HG03565 (cell line): Measurements from ENCODE around the gene DLL3.

Experiments
- ATAC-seq: cut with Tn5 transposase; IDR thresholded peaks from one replicate; pipeline ENCODE4 v1.9.1; 2021; ENCODE audit warnings: mild to moderate bottlenecking, moderate library complexity; ENCODE audit not compliant: unreplicated experiment

Gene DLL3

DNA sequence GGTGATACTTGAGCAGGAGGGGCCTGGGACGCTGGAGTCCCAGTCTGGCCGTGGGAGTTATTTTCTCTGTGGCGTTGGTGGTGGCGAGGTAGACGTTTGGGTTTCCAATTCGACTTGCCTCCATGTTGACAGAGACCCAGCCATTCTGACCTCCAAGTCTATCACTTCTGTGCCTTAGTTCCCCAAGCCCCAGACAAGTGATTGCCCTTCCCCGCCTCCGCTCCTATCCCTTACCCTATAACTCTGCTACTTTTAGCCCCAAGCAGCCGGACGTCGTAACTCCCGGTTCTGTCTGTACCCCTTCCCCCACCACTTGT is 17.6 kb upstream of the DLL3 start:
- ATAC-seq, result no peak

- no peak for ATAC-seq
Observed at GRCh38 chr19:39481676-39482075, 17.1 kb upstream of the DLL3 start.

- no peak for ATAC-seq
Observed at GRCh38 chr19:39483141-39483540, 15.6 kb upstream of the DLL3 start.

DNA sequence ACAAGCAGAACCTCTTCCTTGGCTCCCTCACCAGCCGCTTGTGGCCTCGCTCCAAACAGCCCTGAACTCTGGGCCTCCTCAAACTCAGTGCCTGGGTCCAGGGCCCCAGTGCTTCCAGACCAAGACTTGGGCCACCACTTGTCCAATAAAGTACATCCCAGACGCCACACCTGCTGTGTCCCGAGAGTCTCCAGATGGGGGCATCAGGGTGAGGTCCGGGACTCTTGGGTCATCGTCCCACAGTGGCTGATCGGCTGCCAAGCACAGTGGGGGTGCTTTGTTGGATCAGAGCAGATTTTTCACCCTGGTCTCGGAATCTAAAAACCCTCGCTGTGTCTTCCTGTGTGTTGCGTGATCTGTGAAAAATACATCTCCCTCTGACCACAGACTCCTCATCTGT is 9.0 kb upstream of the DLL3 start:
- no peak for ATAC-seq

DNA sequence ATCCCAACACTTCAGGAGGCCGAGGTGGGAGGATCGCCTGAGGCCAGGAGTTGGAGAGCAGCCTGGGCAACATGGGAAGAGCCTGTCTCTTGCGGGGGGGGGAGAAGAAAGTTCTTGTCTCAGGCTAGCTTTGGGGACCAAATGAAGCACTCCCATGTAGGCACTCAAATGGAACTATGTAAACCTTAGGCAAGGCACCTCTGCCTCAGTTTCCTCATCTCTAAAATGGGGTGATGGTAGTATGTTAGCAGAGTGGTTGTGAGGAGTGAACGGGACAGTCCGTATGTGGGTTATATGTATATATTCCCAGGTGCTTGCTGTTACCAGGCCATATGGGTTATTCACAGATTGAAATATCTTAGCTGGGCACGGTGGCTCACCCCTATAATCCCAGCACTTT is 6.5 kb upstream of the DLL3 start:
- ATAC-seq, result no peak

- ATAC-seq, result no peak
Observed at GRCh38 chr19:39492788-39493187, 6.0 kb upstream of the DLL3 start.

GRCh38 chr19:39494661-39495060 is 4.1 kb upstream of the DLL3 start:
- ATAC-seq, result no peak

- no peak for ATAC-seq
Observed at GRCh38 chr19:39496063-39496462, 2.7 kb upstream of the DLL3 start.

- ATAC-seq, result no peak
Observed at GRCh38 chr19:39497701-39497995, 1.1 kb upstream of the DLL3 start.

DNA sequence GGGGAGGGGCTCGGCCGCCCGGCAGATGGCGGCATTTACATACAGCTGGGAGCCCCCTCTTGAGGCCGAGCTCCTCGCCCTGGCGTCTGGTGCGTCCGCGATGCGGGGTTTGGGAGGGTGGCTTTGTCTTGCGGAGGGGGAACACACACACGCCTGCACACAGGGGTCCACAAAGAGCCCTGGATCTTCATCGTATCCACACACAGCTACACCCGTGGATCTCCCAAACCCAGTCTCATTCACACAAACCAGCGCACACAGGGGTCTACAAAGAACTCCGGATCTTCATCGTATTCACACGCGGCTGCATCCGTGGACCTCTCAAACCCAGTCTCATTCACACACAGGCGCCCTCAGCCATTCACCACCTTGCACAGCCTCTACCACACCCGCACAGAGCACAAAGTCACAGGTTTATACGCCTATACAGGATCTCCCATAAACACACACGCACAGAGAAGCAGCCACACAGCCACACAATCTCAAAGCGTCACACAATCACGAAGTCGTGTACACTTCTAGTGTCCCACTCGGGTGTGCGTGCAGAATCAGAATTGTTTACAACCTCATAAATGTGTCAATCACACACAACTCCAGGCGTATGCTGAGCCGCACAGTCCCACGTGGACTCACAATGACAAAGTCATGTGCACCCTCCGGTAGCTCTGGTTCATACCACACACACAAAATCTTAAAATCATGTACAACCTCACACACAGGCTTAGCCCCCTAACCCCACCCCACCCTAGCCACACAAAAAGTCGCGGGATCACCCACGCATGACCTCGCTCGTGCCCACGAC is 550 bp upstream of the DLL3 start:
- ATAC-seq, result no peak

GRCh38 chr19:39499932-39500331 is 1.2 kb downstream of the DLL3 start:
- no peak for ATAC-seq

DNA sequence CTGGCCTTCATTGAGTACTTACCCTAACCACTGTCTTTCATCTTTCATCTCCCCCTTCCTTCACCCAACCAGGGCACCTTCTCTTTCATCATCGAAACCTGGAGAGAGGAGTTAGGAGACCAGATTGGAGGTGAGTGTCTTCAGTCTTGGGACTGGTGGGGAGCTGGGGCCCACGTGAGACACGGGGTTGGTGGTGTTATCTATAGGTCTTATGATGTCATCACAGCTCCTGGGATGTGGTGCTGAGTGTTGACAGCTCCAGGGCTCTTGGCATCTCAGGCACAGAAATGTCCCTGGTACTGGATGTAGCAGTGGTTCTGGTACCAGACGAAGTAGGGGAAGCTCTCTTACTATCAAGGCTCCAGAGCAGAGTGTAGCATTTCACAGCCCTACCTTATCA is 1.8 kb downstream of the DLL3 start:
- no peak for ATAC-seq

GRCh38 chr19:39501340-39501739 is 2.6 kb downstream of the DLL3 start:
- no peak for ATAC-seq

- no peak for ATAC-seq
Observed at GRCh38 chr19:39502640-39503417, 4.1 kb downstream of the DLL3 start.

DNA sequence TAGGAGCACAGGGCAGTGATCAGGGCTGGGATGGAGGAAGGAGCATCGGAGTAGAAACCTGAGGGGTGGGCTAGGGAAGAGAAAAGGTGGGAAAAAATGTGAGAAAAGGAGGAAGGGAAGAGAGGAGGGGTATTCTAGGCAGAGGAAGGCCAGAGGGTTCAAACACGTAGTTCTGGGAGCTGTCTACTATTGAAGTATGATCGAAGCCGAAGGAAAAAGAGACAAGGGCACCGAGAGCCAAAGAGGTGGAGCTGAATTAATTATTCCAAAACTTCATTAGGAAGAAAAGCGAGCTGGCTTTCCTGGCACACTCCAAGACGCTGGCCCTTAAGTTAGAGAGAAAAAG is 7.8 kb downstream of the DLL3 start:
- ATAC-seq, result no peak

DNA sequence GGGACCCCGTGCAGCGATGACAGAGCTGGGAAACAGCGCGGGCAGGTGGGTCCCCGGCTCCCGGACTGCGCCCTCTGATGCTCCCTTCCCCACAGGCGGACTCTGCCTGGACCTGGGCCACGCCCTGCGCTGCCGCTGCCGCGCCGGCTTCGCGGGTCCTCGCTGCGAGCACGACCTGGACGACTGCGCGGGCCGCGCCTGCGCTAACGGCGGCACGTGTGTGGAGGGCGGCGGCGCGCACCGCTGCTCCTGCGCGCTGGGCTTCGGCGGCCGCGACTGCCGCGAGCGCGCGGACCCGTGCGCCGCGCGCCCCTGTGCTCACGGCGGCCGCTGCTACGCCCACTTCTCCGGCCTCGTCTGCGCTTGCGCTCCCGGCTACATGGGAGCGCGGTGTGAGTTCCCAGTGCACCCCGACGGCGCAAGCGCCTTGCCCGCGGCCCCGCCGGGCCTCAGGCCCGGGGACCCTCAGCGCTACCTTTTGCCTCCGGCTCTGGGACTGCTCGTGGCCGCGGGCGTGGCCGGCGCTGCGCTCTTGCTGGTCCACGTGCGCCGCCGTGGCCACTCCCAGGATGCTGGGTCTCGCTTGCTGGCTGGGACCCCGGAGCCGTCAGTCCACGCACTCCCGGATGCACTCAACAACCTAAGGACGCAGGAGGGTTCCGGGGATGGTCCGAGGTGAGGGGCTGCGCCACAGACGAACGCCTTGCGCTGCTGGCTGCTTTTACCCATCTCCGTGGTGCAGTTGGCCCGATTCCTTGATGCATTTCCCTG is 8.4 kb downstream of the DLL3 start:
- no peak for ATAC-seq

DNA sequence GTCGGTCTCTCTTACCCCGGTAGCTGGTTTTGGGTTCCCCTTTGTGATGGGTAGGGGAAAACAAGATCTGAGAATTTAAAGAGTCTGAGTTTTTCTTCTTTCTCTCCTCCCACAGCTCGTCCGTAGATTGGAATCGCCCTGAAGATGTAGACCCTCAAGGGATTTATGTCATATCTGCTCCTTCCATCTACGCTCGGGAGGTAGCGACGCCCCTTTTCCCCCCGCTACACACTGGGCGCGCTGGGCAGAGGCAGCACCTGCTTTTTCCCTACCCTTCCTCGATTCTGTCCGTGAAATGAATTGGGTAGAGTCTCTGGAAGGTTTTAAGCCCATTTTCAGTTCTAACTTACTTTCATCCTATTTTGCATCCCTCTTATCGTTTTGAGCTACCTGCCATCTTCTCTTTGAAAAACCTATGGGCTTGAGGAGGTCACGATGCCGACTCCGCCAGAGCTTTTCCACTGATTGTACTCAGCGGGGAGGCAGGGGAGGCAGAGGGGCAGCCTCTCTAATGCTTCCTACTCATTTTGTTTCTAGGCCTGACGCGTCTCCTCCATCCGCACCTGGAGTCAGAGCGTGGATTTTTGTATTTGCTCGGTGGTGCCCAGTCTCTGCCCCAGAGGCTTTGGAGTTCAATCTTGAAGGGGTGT is 9.1 kb downstream of the DLL3 start:
- no peak for ATAC-seq

DNA sequence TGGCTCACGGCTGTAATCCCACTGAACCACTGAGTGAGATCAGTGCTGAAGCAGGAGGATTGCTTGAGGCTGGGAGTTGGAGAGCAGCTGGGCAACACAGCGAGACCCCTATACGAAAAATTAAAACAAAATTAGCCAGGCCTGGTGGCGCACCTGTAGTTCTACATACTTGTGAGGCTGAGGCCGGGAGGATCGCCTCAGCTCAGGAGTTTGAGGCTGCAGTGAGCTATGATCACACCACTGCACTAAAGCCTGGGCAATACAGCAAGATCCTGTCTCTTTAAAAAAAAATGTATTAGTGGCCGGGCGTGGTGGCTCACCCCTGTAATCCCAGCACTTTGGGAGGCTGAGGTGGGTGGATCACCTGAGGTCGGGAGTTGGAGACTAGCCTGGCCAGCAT is 9.9 kb downstream of the DLL3 start:
- no peak for ATAC-seq

DNA sequence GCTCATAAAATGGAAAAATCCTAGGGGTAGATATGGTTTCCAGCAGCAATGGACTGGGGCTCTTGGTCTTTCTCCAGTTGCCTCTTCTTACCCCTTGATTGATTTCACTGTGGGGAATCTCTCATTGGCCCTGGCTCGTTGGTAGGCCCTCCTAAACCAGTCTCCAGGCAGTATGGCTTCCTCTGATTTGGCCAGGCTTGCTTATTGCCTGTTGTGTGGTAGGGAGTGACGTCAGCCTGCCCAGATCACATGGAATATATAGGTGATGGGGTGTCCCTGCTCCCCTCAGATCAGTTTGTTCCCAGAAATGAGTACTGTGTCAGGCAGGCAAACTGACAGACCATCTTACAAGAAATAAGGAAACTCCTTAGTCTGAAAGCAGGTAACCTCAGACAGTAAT is 10.5 kb downstream of the DLL3 start:
- no peak for ATAC-seq

DNA sequence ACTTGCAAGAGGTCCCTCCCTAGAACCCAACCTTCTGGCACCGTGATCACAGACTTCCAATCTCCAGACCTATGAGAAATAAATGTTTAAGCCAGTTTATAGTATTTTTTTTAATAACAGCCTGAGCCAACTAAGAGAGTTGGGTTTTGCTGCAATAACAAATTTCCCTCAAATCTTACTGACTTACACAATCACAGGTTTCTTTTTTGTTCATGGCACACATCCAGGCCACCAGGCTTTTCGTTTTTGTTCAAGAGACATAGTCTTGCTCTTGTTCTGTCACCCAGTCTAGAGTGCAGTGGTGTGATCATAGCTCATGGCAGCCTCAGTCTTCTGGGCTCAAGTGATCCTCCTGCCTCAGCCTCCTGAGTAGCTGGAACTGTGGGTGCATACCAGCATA is 14.2 kb downstream of the DLL3 start:
- no peak for ATAC-seq

DNA sequence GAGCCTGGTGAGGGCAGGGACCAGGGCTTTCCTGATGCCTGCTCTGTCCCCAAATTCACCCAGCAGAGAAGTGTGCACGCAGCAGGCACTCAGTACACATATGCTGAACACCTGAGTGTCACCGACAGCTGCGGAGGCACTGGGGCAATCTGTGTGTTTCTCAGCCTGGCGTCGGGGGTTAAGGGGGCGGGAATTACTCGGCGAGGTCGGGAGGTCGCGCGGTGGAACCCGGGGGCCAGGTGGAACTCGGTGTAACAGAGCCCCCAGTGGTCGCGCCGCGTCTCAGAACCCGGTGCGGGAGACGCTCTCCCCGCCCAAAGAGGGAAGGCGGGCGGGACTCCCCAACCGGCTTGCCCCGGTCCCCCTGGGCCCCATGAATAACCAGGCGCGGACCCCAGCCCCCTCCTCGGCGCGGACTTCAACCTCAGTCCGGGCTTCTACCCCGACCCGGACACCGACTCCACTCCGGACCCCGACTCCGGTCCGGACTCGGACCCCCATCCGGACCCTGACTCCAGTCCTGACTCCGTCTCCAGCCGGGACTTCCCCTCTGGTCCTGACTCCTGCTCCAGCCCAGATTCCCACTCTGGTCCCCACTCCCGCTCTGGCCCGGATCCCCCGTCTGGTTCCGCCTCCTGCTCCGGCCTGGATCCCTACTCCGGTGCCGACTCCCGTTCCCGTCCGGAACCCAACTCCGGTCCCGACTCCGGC is 16.2 kb downstream of the DLL3 start, which contains the start of gene SELENOV:
TSS of gene SELENOV (plus strand) at position 300 of the 711 bp plus-strand sequence. CDS start at position 374, 74 bp downstream.
- no peak for ATAC-seq
